Thyroid gland (tissue), 4 donors: ENCODE measurements around the gene DHRS4L2. TPM values are rescaled to one million over a fixed set of nuclear protein-coding genes. Genes with fewer than 3 reads are reported as not detected.
"Not testable (repeated sequence)": the region's sequence is repeated elsewhere in the genome, so short reads cannot be mapped to it uniquely, and the experiment has no call there.

Source experiments
- DNase-seq, 2 donors: peaks; one replicate each; pipeline ENCODE4 v3.0.0-alpha.2; 2019
- H3K27ac ChIP-seq, 3 donors: fragments of 200-600 bp; sonication (generic); 1 replicate in 2 of 3; 2 replicates in 1 of 3; pipeline ENCODE4 v1.5.1; 2016 to 2019; ENCODE audit warnings: mild to moderate bottlenecking in 1 of 3, moderate library complexity in 1 of 3
- H3K27me3 ChIP-seq: fragments of 200-600 bp; sonication (generic); one replicate; pipeline ENCODE4 v1.5.1; 2019
- H3K36me3 ChIP-seq, 2 donors: fragments of 200-600 bp; sonication (generic); one replicate each; pipeline ENCODE4 v1.5.1; 2016 to 2019
- H3K4me1 ChIP-seq, 2 donors: fragments of 200-600 bp; sonication (generic); one replicate each; pipeline ENCODE4 v1.5.1; 2017 to 2019
- H3K4me3 ChIP-seq, 3 donors: fragments of 200-600 bp; sonication (generic); replicated peaks in 1 of 3; 1 replicate in 2 of 3; 2 replicates in 1 of 3; pipeline ENCODE4 v1.5.1; 2016; ENCODE audit warnings: mild to moderate bottlenecking in 1 of 3
- H3K9me3 ChIP-seq: fragments of 200-600 bp; sonication (generic); one replicate; pipeline ENCODE4 v1.5.1; 2017
- POLR2A ChIP-seq, 2 donors: fragments of 450-650 bp; IDR thresholded peaks; one replicate each; pipeline ENCODE4 v1.6.1; 2017; ENCODE audit warnings: antibody characterized with exemption in 2 of 2, mild to moderate bottlenecking in 2 of 2, moderate library complexity in 1 of 2
- WGBS, 2 donors: methylation state at CpG; one replicate each; pipeline ENCODE4 v1.1.5; 2017; 5-methylcytosine and 5-hydroxymethylcytosine counted together
- intact Hi-C: fragments of 100-400 bp; cut with DNase I; formaldehyde crosslinking; loops from one replicate; pipeline ENCODE4 v1.15.1; 2023
- total RNA-seq, 4 donors: library from RNA; depleted of rRNA; stranded (reverse); fragments of >200 nt; gene quantifications; one replicate each; pipeline ENCODE4 v1.2.3, GENCODE V29; 2016
- TF ChIP-seq, protein P1 (sequence below), 6 experiments: fragments of 200-600 bp in 3 of 6; fragments of 450-650 bp in 3 of 6; sonication (generic) in 3 of 6; IDR thresholded peaks; one replicate each; pipeline ENCODE4 v1.5.1; 2016 to 2019; ENCODE audit warnings: antibody characterized with exemption in 6 of 6, mild to moderate bottlenecking in 2 of 6, inconsistent platforms in 1 of 6, moderate library complexity in 1 of 6

Gene DHRS4L2
- total RNA-seq, result 10 to 100 TPM in 2 of 4 donors, 1 to 10 TPM in 2; 4.7 to 27.1 (median 12.6) TPM

DNA sequence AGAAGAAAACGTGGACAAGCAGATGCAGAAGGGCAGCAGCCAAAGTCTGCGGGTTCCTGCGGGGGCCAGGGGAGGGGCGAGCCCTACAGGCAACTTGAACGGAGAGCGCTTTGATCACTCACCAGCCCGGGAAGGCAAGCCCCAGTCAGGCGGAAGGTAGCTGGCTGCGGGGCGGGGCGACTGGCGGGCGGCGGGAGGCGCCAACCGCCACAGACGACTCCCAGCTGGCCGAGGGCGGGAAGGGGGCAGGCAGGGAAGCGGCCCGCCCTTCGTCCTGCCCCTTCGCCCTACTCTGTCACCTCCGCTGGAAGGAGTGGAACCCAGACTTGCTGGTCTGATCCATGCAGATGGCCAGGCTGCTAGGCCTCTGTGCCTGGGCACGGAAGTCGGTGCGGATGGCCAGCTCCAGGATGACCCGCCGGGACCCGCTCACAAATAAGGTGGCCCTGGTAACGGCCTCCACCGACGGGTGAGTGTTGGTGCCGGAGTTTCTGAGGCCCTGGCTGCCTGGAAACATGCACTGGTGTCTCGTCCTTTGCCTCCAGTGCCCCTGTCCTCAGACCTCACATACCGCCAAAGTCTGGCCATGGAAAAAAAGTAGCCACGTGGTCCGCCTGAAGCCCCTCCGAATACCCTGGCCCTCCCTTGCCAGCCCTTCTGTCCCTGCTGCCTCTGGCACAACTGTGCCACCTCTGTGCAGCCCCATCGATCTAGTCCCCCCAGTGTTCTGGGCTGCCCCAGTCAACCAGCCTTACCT, at the start of gene DHRS4L2:
Gene DHRS4L2 (plus strand): TSS at position 323 of the 757 bp plus-strand sequence. CDS start 19 bp downstream, at position 342.
- H3K36me3 ChIP-seq, intact Hi-C loops, H3K27me3 ChIP-seq, H3K9me3 ChIP-seq: not testable (repeated sequence)
- peak; percentile 75 to 79 for DNase-seq
- Histone ChIP-seq H3K27ac (peak within 1 kb of the TSS in 2 of 3 donors; percentile 25 to 38), H3K4me3 (peak within 1 kb of the TSS in 1 of 3 donors; percentile 32), H3K4me1 (peaks cover 3 to 11% of the 10 kb centered on the region in 2 donors)
- 3 to 63% methylated on average over 3 to 20 of the region's 40 CpGs for WGBS, 2 donors
- peak in 1 of 2 donors; percentile 42 for TF ChIP-seq POLR2A (IDR thresholded peaks at IDR 0.05)

DNA sequence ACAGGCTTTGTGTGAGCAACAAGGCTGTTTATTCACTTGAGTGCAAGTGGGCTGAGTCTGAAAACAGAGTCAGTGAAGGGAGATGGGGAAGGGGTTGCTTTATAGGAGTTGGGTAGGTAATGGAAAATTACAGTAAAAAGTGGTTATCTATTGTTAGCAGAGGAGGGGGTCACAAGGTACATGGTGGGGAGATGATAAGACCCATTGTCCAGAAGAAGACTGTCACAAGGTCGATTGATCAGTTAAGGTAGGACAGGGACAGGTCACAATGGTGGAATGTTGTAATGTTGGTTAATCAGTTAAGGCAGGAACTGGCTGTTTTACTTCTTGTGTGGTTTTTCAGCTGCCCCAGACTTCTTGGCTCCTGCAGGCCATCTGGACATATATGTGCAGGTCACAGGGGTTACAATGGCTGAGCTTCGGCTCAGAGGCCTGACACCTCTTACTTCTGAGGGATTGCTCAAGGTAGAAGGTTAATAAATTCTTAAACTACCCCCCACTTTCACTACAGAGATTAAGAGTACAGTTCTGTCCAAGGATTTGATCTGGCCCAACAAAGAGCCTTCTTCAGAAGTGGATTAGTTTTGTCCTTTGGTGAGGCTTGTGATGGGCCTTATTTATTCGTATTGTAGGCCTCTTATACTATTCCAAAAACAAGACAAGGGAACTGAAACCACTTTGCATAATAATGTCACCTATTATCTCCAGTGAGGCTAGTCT, 49.0 kb upstream of the DHRS4L2 start:
- H3K36me3 ChIP-seq, result no peaks in the 10 kb centered on the region
- 89 to 92% methylated on average over 3 of the region's 3 CpGs for WGBS, 2 donors
- no peak for DNase-seq
- intact Hi-C loops, result no loop called here
- H3K4me3 ChIP-seq, result no peak overlapping the region
- no peaks in the 10 kb centered on the region for H3K9me3 ChIP-seq
- TF ChIP-seq, protein P1, sequence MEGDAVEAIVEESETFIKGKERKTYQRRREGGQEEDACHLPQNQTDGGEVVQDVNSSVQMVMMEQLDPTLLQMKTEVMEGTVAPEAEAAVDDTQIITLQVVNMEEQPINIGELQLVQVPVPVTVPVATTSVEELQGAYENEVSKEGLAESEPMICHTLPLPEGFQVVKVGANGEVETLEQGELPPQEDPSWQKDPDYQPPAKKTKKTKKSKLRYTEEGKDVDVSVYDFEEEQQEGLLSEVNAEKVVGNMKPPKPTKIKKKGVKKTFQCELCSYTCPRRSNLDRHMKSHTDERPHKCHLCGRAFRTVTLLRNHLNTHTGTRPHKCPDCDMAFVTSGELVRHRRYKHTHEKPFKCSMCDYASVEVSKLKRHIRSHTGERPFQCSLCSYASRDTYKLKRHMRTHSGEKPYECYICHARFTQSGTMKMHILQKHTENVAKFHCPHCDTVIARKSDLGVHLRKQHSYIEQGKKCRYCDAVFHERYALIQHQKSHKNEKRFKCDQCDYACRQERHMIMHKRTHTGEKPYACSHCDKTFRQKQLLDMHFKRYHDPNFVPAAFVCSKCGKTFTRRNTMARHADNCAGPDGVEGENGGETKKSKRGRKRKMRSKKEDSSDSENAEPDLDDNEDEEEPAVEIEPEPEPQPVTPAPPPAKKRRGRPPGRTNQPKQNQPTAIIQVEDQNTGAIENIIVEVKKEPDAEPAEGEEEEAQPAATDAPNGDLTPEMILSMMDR (IDR thresholded peaks at IDR 0.05), result no peak
- no peak for TF ChIP-seq POLR2A (IDR thresholded peaks at IDR 0.05)
- no peak overlapping the region for H3K27ac ChIP-seq
- H3K27me3 ChIP-seq, result no peaks in the 10 kb centered on the region
- no peaks in the 10 kb centered on the region for H3K4me1 ChIP-seq

DNA sequence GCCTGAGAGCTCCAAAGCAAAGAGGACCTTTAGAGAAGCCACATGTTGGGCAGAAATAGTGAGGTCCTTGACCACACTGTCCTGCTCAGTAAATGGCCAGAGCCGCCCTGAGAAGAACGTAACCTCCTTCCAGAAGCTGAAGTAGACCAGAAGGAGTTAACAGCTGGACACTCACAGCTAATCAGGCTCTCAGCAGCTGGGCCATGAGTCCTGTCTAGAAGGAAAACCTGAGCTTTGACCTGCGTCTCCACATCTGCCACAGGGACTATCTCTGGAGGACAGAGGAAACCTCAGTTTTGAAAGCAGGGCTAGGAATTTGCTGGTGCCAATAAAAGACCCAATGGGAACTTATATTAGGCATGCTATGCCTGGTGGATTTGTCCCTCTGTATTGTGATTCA, 47.5 kb upstream of the DHRS4L2 start:
- TF ChIP-seq, protein P1 (IDR thresholded peaks at IDR 0.05), result no peak
- TF ChIP-seq POLR2A (IDR thresholded peaks at IDR 0.05), result no peak
- WGBS, 2 donors, result 43 to 75% methylated on average over 3 of the region's 3 CpGs
- Histone ChIP-seq H3K4me1 (no peaks in the 10 kb centered on the region), H3K9me3 (no peaks in the 10 kb centered on the region), H3K4me3 (no peak overlapping the region), H3K36me3 (no peaks in the 10 kb centered on the region), H3K27me3 (no peaks in the 10 kb centered on the region), H3K27ac (no peak overlapping the region)
- no peak for DNase-seq
- intact Hi-C loops, result no loop called here

DNA sequence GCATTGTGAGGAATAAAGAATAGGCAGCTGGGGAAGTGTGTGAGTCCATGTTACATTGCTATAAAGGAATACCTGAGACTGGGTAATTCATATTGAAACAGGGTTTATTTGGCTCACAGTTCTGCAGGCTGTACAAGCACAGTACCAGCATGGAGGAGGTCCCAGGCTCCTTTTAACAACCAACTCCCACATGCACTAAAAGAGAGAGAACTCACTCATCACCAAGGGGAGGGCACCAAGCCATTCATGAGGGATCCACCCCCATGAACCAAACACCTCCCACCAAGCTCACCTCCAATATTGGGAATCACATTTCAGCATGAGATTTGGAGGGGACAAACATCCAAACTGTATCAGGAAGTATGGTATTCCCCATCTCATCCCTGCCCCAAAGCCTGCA, 47.1 kb upstream of the DHRS4L2 start:
- Histone ChIP-seq H3K9me3 (no peaks in the 10 kb centered on the region), H3K4me3 (no peak overlapping the region), H3K27ac (no peak overlapping the region), H3K27me3 (no peaks in the 10 kb centered on the region), H3K36me3 (no peaks in the 10 kb centered on the region), H3K4me1 (no peaks in the 10 kb centered on the region)
- no peak for DNase-seq
- TF ChIP-seq, protein P1 (IDR thresholded peaks at IDR 0.05), result no peak
- no peak for TF ChIP-seq POLR2A (IDR thresholded peaks at IDR 0.05)
- intact Hi-C loops, result no loop called here

DNA sequence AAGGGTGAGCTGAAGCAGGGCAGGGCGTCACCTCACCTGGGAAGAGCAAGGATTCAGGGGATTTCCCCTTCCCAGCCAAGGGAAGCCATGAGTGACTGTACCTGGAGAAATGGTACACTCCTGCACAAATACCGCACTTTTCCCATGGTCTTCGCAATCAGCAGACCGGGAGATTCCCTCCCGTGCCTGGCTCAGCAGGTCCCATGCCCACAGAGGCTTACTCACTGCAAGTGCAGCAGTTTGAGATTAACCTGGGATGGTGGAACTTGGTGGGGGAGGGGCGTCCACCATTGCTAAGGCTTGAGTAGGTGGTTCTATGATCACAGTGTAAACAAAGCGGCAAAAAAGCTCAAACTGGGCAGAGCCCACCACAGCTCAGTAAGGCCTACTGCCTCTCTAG, 46.1 kb upstream of the DHRS4L2 start:
- Histone ChIP-seq H3K4me3 (no peak overlapping the region), H3K9me3 (no peaks in the 10 kb centered on the region), H3K36me3 (no peaks in the 10 kb centered on the region), H3K27me3 (no peaks in the 10 kb centered on the region), H3K4me1 (no peaks in the 10 kb centered on the region), H3K27ac (no peak overlapping the region)
- TF ChIP-seq, protein P1 (IDR thresholded peaks at IDR 0.05), result no peak
- no peak for TF ChIP-seq POLR2A (IDR thresholded peaks at IDR 0.05)
- WGBS, 2 donors, result 85 to 86% methylated on average over 7 of the region's 7 CpGs
- no peak for DNase-seq
- intact Hi-C loops, result no loop called here

DNA sequence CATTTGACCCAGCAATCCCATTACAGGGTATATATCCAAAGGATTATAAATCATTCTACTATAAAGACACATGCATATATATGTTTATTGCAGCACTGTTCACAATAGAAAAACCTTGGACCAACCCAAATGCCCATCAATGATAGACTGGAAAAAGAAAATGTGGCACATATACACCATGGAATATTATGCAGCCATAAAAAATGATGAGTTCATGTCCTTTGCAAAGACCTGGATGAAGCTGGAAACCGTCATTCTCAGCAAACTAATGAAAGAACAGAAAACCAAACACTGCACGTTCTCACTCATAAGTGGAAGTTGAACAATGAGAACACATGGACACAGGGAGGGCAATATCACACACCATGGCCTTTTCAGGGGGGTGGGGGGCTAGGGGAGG, 39.7 kb upstream of the DHRS4L2 start:
- H3K36me3 ChIP-seq, DNase-seq, H3K4me1 ChIP-seq, H3K4me3 ChIP-seq, intact Hi-C loops, H3K9me3 ChIP-seq, H3K27ac ChIP-seq, H3K27me3 ChIP-seq: not testable (repeated sequence)
- 79 to 95% methylated on average over 2 of the region's 2 CpGs for WGBS, 2 donors
